Hematopoietic multipotent progenitor cell treated with erythropoietin and hydrocortisone succinate and interleukin-3 and kit ligand, for 15 days (in vitro differentiated cells): ENCODE results near the gene PADI6.
A peak's percentile ranks its signal among the peaks of the same experiment; 100 is the strongest.

ENCODE experiments used
- DNase-seq: peaks from one replicate; pipeline ENCODE4 v3.0.0-alpha.2; 2015; ENCODE audit warnings: low spot score

Gene PADI6

DNA sequence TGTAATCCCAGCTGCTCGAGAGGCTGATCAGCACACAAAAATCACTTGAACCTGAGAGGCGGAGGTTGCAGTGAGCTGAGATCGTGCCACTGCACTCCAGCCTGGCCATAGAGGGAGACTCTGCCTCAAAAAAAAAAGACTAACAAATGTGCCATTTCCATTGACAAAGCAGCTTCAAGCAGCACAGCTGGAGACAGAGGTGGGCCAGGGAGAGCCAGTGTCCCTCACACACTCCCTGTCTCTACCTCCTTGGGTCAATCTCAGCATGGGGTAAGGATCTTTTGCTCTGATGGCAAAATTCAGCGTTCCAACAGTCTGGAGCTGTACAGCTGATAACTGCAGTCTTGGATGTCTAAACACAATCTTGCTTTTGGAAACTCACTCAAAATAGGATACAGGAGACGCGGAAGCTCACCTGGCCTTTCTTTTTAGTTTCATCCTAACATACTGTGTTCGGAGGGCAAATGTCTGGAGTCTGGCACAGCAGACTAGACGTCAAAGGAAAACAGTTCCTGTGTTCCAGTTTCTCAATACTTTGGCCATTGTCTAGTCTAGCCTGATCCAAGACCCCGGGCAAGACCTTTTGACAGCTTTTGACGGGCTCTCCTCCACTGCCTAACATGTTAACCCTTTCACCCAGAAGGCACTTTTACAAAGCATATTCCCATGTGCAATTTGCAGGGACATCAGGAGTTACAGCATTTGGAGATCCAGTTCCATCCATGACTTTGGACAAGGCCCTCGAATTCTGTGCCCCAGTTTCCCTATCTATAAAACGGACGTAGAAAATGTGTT is 64.6 kb downstream of the PADI6 start:
- no peak for DNase-seq

DNA sequence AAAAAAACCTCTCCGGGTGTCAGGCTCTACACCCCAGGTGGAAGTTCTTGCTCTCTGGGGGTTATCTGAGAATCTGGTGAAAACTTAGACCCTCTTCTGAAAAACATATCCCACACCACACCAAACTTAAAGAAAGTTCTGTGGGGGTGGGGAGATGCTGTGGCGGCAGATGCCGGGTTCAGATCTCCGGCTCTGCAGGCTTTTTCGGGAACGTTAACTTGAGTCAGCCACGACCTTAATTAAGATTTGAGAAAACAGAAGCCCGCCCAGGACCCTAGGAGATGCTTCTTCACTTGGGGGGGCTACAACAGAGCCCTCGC is 65.2 kb downstream of the PADI6 start:
- DNase-seq: no peak

DNA sequence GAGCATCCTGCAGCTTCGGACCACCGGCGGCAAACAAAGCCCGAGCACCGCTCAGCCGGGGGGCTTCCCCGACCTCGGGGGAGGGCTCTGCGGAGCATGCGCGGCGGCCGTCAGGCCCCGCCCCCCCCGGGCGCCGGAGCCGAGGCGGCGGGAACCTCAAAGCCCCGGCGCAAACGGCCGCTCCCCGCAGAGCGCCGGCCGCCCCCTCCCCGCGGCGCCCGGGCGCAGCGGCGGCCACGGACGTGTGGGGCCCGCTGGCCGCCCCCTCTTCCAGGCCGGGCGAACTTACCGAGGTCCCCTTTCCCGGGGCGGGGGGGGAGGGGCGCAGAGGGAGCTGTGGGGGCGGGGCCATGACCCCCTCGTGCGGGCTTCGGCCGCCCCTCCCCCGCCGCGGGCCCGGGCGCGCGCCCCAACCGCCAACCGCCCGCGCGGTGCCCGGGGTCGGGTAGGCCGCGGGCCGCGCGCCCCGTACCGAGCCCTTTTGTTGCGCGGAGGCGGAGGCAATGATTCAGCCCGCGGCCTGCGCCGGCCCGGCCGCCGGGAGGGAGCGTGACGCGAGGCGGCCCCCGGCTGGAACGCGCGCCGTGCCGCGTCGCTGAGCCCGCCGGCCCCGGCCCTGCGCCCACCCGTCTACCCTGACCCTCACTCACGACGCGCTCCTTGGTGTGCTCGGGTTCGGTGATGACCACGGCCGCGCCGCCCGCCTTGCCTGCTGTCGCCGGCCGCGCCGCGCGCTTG is 65.8 kb downstream of the PADI6 start:
- DNase-seq: peak; percentile 53

DNA sequence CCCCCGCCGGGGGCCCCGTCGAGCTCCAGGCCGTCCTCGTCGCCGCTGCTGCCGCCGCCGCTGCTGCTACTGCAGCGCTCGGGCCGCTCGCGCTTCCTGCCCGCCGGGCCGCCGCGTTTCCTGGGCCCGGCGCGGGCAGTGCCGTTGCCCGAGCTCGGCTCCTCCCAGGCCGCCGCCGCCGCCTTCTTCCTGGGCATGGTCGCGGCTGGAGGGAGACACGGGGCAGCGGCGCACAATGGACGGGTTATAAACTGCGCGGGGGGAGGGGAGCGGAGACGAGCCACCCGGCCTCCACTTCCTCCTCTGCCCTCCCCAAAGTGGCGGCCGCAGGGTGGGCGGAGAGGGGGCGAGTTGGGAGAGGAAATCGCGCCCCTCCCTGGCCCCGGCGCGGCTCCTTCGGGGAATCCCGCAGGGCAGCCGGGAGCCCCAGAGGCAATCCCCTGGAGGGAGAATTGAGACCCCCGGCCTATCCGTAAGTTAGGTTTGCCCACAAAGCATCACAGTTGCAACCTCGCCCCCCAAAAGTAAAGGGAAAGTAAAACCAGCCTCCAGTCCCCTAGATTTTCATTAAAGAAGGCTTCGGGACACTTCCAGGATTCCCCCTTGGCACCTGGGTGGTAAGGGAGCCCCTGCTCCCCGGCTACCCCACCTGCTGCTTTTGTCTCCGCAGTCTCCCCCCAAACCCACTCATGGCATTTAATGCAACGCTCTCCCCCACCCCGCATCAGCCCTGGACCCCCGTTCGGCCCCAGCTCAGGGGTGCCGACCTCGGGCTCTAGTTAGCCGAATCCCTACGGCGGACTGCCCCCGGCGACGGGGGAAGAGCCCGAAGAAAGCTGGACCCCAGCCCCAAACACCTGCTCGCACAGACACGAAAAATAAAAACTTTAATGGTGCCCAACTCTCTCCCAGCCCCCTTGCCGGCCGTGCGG is 66.6 kb downstream of the PADI6 start:
- peak; percentile 43 for DNase-seq

DNA sequence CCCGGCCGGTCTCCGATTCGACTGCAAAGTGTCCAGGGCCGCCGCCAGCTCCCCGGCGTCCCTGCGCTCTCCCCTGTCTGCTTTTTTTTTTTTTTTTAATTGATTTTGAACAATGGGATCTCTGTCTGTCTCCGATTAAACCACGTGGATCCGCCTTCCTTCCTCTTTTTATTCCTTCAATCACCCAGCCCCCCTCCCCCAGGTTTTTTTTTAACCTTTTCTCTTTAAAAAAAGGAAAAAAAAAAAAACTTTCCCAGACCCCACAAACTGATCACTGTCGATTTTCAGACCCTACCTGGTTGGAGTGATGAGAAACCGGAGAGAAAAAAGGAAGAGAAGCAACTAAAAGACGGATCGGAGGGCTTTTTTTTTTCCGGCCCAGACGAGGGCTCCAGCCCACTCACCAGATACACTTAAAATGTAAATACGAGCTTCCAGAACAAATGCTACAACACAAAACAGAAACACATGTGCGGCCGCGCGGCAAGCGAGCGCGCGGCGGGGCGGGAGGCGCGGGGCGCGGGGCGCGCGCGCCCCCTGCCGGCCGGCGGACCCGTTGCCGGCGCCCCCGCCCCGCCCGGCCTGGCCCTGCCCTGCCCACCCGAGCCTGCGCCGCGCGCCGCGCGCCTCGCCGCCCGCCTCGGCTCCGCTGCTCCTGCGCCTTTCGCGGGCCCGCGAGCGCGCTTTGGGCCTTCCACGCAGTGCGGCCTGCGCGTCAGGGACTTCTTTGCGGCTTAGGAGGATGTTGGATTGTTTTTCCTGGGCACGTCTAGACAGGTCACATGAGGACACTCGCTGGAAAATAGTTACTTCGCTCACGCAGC is 67.5 kb downstream of the PADI6 start, which contains the start of gene RCC2:
RCC2 (minus strand) TSS at position 428 of the 824 bp plus-strand sequence. CDS start 1,163 bp downstream, outside the sequence.
- DNase-seq: peak; percentile 75

DNA sequence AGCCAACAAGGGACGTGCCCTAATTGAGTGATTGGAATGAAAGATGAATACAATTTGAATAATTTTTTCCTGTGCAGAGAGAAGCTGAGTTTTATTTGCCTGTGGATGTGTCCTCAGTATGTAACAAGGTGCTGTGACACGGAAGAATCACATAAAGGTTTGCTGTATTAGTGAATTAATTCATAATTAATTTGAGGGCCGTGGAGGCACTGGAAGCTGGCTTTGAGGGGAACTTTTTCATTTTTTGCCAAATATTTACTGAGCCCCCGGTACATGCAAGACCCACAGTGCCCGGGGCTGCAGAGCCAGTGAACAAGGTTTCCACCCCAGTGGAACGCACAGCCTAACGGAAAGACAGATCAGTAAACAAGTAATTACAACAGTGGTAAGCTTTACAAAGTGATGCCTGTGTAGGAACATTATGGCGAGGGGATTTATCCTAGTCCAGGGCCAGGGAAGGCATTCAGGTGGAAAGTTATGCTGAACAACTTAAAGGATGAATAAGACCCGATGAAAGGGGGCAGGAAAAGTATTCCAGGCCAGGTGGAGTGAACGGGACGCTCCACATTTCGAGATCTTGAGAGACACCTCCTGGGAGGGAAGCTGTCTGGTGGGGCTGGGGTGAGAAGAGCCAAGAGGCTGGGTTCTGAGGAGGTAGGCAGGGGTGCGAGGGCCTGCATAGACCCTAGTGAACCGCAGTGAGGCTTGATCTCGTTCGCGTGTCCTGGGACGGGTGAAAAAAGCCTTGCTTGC is 68.3 kb downstream of the PADI6 start:
- no peak for DNase-seq

DNA sequence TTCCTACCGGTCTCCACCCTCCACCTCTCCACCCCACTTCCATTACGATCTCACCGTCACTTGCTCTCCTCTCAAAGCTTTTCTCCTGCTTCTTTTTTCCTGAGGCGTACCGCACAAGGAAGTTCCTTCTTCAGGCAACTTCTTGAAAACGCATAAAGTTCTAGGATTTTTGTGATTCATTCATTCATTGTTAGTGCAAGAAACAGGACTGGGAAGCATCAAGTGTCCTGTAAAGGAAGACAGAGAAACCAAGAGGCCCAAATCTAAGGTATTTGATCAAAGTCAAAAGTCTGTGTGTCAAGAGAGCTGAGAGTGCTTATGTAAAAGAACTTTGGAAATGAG is 68.8 kb downstream of the PADI6 start:
- peak; percentile 15 for DNase-seq

DNA sequence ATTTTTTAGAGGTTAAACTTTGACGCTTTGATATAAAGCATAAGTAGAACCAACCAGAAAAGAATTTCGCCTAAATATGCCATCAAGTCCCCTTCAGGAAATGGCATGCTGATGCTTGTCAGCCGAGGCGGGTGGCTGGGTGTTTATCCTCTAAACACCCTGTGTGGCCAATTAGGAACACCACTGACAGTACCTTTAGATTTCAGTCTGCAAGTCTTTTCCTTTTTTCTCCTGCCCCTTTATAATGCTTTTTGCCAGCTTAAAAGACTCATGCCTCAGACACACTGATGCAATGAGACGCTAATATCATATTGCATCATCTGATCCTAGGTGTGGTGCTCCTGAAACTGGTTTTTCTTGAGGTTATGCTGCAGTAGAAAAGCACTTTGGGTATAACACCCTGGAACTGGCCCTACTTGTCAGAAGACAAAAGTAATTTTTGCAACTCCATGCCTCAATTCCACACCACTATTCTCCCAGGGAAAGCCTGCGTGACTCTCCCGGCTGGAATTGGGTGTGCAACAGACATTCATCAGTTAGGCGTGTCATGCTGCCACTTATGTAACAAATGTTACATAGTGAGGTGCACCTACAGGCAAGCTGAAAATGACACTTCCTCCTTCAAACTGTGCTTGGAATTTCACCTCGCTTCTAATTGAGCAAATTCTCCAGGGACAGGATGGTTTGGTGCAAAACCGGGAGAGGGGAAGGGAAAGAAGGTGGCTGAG is 69.4 kb downstream of the PADI6 start:
- peak; percentile 73 for DNase-seq

DNA sequence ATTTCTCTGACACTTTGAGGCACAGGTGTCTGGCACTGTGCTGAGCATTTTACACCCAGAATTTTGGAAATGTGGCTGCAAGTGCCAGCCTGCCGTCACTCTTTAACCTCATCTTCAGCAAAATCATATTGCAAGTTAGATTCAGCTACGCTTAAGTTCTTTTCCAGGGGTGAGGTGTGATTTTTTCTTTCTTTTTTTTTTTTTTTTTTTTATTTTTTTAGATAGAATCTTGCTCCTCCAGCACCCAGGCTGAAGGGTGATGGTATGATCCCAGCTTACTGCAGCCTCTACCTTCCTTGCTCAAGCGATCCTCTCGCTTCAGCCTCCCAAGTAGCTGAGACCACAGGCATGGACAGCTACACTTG is 70.0 kb downstream of the PADI6 start:
- DNase-seq: no peak

DNA sequence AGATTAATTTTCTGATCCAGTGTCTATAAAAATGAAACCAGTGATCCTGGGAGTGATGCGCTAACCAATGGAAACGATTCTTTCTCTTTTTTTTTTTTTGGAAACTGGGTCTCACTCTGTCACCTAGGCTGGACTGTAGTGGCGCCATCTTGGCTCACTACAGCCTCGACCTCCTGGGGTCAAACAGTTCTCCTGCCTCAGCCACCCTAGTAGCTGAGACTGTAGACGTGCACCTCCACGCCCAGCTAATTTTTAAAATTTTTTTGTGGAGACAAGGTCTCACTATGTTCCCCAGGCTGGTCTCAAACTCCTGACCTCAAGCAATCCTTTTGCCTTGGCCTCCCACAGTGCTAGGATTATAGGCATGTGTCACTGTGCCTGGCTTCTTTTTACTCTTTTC is 70.8 kb downstream of the PADI6 start:
- no peak for DNase-seq

DNA sequence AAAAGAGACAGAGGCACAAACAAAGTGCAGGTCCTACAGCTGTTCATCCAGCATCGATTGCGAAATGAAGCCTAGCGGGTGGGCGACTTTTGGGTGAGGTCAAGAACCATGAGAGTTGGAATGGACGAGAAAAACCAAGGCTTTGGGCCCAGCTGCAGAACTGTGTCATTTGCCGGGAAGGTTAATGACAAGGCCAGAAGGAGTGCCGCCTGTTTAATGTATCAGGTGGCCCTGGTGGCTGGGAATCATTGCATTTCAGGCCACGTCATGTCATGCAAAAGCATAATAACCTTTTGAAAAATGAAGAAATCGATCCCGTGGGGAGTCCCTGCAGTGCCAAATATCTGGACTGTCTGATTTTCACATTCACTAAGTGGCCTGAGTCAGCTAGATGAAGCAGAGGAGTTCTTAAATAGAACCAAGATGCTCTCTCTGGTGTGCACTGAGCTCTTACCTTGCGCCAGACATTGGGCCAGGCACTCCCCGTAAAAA is 75.6 kb downstream of the PADI6 start:
- no peak for DNase-seq
